Measurements from ENCODE around the gene HEATR5A. TPM values are rescaled to one million over a fixed set of nuclear protein-coding genes. Genes with fewer than 3 reads are reported as not detected.

HEATR5A gene
- total and polyA plus RNA-seq, 2 of the 13 experiments (the other 11 are each of a cell fraction or from before 2014, with no cell fraction given), result 36.4 to 105 TPM

DNA sequence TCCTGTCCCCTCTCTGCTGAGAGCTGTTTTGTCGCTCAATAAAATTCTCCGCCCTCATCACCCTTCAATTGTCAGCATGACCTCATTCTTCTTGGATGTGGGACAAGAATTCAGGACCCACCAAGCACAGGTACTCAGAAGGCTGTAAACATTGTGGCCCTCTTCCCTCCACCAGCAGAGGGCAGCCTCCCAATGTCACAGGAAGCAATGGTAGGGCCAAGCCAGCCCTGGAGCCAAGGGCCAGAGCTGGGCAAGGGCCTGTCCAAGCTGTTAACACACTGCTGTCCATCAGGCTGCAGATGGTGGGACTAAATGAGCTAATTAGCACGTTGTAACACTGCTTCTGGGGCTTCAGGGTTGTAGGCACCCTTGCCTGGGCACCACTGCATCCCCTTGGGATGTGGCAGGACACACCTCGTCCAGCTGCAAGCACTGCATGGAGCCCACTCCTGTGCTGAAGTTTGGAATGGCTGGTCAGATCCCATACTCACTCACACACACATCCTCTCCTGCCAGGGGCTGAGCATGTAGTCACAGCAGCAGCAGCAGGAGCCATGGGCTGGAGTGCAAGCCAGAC is 150.1 kb downstream of the HEATR5A start (continued):
- TF ChIP-seq, protein P1, sequence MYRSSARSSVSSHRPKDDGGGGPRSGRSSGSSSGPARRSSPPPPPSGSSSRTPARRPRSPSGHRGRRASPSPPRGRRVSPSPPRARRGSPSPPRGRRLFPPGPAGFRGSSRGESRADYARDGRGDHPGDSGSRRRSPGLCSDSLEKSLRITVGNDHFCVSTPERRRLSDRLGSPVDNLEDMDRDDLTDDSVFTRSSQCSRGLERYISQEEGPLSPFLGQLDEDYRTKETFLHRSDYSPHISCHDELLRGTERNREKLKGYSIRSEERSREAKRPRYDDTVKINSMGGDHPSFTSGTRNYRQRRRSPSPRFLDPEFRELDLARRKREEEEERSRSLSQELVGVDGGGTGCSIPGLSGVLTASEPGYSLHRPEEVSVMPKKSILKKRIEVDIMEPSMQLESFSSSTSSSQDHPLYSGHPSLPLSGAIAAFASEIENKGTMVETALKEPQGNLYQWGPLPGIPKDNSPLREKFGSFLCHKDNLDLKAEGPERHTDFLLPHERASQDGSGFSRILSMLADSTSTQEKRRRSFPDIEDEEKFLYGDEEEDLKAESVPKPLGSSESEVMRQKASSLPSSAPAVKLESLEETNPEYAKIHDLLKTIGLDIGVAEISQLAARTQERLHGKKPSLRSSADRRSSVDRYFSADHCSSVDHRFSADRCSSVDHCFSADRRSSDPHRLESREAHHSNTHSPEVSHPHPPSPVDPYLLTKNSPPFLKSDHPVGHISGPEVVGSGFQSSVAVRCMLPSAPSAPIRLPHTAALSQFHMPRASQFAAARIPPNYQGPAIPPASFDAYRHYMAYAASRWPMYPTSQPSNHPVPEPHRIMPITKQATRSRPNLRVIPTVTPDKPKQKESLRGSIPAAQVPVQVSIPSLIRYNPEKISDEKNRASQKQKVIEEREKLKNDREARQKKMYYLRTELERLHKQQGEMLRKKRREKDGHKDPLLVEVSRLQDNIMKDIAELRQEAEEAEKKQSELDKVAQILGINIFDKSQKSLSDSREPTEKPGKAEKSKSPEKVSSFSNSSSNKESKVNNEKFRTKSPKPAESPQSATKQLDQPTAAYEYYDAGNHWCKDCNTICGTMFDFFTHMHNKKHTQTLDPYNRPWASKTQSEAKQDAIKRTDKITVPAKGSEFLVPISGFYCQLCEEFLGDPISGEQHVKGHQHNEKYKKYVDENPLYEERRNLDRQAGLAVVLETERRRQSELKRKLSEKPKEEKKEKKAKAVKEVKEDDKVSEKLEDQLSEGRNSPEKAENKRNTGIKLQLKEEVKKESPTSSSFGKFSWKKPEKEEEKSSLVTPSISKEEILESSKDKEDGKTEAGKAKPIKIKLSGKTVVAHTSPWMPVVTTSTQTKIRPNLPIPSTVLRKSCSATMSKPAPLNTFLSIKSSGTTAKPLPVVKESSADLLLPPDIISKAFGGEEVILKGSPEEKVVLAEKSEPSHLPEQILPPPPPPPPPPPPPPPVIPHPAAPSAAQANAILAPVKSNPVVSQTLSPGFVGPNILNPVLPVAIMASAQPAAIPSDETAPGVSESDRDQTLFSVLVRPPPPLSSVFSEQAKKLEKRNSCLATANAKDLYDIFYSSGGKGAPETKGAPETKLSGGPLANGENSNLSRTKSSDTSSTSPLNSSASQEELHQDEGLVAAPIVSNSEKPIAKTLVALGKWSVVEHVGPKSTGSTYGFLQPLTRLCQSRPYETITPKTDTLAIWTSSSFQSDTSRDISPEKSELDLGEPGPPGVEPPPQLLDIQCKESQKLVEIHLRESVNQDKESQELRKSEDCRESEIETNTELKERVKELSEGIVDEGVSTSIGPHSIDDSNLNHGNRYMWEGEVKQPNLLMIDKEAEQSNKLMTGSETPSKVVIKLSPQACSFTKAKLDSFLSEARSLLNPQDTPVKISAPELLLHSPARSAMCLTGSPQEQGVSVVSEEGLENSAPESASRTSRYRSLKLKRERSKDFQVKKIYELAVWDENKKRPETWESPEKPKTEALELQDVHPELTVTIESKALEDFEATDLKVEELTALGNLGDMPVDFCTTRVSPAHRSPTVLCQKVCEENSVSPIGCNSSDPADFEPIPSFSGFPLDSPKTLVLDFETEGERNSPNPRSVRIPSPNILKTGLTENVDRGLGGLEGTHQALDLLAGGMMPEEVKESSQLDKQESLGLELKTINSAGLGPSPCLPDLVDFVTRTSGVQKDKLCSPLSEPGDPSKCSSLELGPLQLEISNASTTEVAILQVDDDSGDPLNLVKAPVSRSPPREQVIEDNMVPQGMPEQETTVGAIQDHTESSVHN (CRISPR knock-in tag; IDR thresholded peaks at IDR 0.05), result peak; percentile 72; the same call in 1 of the 2 replicates
- no peak for TF ChIP-seq NFRKB (IDR thresholded peaks at IDR 0.05)
- peak; percentile 66; the same call in 1 of the 2 replicates for TF ChIP-seq SETDB1 (CRISPR knock-in tag; IDR thresholded peaks at IDR 0.05; ENCODE audit: borderline replicate concordance)
- TF ChIP-seq TMF1 (CRISPR knock-in tag; IDR thresholded peaks at IDR 0.05; ENCODE audit: low read depth), result 0 out of 2 replicates have a peak, but pooled peaks have one; percentile 38
- no peak for TF ChIP-seq ASH2L (IDR thresholded peaks at IDR 0.05; ENCODE audit: insufficient read length, low read depth, low read length)
- TF ChIP-seq, protein P2, sequence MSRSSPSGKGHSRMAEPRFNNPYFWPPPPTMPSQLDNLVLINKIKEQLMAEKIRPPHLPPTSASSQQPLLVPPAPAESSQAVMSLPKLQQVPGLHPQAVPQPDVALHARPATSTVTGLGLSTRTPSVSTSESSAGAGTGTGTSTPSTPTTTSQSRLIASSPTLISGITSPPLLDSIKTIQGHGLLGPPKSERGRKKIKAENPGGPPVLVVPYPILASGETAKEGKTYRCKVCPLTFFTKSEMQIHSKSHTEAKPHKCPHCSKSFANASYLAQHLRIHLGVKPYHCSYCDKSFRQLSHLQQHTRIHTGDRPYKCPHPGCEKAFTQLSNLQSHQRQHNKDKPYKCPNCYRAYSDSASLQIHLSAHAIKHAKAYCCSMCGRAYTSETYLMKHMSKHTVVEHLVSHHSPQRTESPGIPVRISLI (CRISPR knock-in tag; IDR thresholded peaks at IDR 0.05; ENCODE audit: borderline replicate concordance), result peak; percentile 49; the same call in 1 of the 2 replicates
- TF ChIP-seq, protein P3, sequence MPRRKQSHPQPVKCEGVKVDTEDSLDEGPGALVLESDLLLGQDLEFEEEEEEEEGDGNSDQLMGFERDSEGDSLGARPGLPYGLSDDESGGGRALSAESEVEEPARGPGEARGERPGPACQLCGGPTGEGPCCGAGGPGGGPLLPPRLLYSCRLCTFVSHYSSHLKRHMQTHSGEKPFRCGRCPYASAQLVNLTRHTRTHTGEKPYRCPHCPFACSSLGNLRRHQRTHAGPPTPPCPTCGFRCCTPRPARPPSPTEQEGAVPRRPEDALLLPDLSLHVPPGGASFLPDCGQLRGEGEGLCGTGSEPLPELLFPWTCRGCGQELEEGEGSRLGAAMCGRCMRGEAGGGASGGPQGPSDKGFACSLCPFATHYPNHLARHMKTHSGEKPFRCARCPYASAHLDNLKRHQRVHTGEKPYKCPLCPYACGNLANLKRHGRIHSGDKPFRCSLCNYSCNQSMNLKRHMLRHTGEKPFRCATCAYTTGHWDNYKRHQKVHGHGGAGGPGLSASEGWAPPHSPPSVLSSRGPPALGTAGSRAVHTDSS (CRISPR knock-in tag; conservative IDR thresholded peaks at IDR 0.05), result no peak
- TF ChIP-seq, protein P4, sequence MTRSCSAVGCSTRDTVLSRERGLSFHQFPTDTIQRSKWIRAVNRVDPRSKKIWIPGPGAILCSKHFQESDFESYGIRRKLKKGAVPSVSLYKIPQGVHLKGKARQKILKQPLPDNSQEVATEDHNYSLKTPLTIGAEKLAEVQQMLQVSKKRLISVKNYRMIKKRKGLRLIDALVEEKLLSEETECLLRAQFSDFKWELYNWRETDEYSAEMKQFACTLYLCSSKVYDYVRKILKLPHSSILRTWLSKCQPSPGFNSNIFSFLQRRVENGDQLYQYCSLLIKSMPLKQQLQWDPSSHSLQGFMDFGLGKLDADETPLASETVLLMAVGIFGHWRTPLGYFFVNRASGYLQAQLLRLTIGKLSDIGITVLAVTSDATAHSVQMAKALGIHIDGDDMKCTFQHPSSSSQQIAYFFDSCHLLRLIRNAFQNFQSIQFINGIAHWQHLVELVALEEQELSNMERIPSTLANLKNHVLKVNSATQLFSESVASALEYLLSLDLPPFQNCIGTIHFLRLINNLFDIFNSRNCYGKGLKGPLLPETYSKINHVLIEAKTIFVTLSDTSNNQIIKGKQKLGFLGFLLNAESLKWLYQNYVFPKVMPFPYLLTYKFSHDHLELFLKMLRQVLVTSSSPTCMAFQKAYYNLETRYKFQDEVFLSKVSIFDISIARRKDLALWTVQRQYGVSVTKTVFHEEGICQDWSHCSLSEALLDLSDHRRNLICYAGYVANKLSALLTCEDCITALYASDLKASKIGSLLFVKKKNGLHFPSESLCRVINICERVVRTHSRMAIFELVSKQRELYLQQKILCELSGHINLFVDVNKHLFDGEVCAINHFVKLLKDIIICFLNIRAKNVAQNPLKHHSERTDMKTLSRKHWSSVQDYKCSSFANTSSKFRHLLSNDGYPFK (CRISPR knock-in tag; IDR thresholded peaks at IDR 0.05; ENCODE audit: borderline replicate concordance), result peak; percentile 67; the same call in 1 of the 2 replicates
- TF ChIP-seq ELF3 (CRISPR knock-in tag; IDR thresholded peaks at IDR 0.05), result peak; percentile 50; the same call in 1 of the 2 replicates
- peak; percentile 90; the same call in 1 of the 2 replicates for TF ChIP-seq ZNF101 (CRISPR knock-in tag; IDR thresholded peaks at IDR 0.05; ENCODE audit: borderline replicate concordance, low read depth)
- peak; percentile 89 for TF ChIP-seq ZNF788 (CRISPR knock-in tag; IDR thresholded peaks at IDR 0.05; ENCODE audit: borderline replicate concordance)
- 0 out of 2 replicates have a peak, but pooled peaks have one; percentile 42 for TF ChIP-seq ZSCAN22 (CRISPR knock-in tag; IDR thresholded peaks at IDR 0.05)
- TF ChIP-seq HIVEP1 (CRISPR knock-in tag; IDR thresholded peaks at IDR 0.05), result peak; percentile 70; the same call in 1 of the 2 replicates
- TF ChIP-seq PAX8 (CRISPR knock-in tag; IDR thresholded peaks at IDR 0.05; ENCODE audit: borderline replicate concordance), result peak; percentile 90; the same call in 1 of the 2 replicates
